Activated CD4-positive, alpha-beta T cell treated with anti-CD3 and anti-CD28 coated beads, Interleukin-2, amount 50 U/mL, for 1 hour (primary cell): ENCODE measurements around the gene CKB.
"Not testable (repeated sequence)": the region's sequence is repeated elsewhere in the genome, so short reads cannot be mapped to it uniquely, and the experiment has no call there.

Experiments
- DNase-seq: peaks from one replicate; pipeline ENCODE4 v3.0.0-alpha.2; 2020

Gene CKB

GRCh38 chr14:103525430-103526246 lies 3.0 kb upstream of the CKB start:
- not testable (repeated sequence) for DNase-seq

- no peak for DNase-seq
Observed at GRCh38 chr14:103524002-103524935, 1.6 kb upstream of the CKB start.

DNA sequence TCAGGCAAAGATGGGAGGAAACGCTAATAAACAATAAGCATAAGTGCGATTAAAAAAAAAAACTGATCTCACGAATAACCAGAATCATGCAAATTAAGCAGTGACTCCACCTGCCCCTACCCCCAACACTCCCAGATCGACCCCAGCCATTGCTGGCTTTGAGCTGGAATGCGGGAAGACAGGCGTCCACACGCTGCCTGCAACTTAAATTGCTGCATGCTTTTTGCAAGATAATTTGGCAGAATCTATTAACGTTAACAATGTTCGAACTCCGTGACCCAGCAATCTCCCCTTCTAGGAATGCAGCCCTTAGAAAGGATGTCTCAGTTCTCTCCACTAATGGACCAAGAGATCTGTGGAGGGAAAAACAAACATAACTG lies 935 bp upstream of the CKB start:
- DNase-seq: no peak

DNA sequence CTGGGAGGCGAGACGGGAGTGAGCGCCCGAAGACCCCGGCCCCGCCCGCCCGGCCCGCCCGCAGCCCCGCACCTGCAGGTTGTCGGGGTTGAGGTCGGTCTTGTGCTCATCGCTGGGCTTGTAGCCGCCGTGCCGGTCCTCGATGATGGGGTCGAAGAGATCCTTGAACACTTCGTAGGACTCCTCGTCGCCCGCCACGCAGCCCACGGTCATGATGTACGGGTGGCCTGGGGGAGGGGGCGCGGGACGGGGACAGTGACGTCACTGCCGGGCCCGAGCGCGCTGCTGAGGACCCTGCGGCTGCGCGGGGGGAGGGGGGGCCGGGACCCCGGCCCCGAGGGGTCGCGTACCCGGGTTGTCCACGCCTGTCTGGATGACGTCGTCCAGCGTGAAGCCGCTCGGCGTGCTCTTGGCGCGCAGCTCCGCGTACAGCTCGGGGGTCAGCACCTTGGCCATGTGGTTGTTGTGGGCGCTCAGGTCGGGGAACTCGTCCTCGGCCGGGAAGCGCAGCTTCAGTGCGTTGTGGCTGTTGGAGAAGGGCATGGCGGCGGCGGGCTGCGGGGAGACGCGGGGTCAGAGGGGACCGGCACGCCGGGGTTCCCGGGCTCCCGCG lies 573 bp downstream of the CKB start:
- DNase-seq: no peak

DNA sequence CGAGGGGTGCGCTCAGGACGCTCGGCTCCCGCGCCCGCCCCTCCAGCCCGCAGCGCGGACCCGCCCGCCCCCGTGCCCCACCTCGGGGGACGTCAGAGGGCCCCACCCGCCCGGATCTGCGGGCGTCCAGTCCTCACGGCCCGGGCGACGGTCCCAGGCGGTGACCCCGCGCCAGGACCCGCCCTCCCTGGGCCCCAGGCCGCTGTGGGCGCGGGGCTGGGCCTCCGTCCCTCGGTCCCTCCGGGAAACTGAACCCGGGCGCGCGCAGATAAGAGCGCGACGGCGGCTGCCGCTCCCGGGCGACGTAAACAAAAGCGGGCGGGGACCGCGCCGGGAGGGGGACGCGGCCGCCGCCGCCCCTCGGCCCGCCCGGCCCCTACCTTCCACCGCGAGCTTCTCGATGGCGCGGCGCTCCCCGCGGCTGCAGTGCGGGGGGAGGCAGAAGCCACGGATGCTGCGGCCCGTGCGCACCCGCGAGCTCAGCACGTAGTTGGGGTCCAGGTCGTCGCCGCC lies 1.1 kb downstream of the CKB start:
- no peak for DNase-seq

DNA sequence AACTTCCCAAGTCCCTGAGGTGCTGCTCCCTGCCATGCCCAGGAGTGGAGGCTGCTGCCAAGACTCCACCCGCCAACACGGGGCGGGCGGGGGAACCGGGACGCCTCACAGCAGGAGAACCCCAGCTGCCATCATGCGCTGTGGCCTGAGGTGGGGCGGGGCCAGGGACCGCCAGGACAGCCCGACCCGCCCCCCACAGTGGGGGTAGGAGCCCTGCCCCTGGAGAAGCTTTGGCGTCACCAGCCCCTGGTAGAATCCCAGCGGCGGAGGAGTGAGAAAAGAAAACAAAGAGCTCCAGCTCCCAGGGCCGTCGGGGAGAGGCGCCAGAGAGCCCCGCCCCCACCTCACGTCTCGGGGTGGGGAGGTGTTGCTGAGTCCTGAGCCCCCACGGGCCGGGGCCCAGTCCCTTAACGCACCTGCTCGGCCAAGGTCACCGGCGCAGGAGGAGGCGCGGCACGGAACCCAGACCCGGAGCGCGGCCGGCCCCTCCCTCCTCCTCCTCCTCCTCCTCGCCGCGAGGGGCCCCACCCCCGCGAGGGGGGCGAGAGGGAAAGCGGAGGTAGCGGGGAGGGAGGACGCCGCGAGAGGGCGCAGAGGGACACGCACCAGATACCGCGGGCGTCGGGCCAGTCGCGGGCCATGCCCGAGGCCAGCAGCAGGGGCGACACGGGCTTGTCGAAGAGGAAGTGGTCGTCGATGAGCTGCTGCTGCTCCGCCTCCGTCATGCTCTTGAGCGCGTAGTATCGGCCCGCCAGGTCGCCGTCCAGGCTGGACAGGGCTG lies 1.8 kb downstream of the CKB start:
- peak; percentile 65 for DNase-seq

- no peak for DNase-seq
Observed at GRCh38 chr14:103520269-103520656, 2.4 kb downstream of the CKB start.

DNA sequence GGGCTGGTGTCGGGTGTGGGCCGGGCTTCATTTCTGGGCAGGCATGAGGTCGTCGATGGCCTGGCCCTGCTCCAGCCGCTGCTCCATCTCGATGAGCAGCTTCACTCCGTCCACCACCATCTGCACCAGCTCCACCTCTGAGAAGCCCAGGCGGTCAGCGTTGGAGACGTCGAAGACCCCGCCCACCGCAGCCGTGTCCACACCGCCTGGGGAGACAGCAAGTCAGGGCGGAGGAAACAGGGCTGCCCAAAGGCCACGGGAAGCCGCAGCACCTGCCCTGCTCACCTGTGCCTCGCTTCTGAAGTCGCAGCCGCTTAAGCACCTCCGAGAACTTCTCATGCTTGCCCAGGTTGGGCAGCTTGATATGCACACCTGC lies 2.8 kb downstream of the CKB start:
- DNase-seq: no peak

DNA sequence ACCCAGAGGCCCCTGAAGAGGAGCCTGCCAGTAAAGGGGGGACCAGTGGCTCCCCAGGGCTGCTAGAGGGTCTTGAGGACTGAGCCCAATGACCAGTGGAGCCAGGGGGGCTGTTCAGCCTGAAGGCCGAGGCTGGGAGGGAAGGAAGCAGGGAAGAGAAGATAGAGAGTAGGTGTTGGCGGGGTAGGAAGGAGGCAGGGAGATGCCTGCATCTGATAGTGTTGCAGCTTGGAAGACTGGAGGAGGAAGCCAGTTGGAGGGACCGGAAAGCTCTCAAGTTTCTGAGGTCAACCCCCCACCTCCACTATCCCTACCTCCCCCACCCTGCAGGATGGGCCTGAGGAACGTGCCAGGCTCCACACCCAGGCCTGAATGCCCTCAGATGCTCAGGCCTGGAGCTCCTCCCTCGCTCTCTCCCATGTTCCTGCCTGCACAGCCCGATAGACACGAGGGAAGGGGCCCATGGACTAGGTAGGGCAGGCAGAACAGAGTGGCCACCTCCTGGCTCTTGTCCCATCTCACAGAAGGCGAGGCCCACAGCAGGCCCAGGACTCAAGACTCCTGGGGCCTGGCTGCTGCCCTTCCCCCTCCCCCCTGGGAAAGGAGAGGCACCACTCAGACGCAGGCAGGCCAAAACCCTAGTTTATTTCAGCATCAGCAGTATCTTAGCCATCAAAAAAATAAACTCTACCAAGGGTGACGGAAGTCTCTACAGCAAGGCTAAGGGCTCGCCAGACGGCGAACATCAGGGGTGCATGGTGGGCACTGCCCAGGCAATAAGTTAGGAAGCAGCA lies 3.4 kb downstream of the CKB start:
- DNase-seq: no peak

DNA sequence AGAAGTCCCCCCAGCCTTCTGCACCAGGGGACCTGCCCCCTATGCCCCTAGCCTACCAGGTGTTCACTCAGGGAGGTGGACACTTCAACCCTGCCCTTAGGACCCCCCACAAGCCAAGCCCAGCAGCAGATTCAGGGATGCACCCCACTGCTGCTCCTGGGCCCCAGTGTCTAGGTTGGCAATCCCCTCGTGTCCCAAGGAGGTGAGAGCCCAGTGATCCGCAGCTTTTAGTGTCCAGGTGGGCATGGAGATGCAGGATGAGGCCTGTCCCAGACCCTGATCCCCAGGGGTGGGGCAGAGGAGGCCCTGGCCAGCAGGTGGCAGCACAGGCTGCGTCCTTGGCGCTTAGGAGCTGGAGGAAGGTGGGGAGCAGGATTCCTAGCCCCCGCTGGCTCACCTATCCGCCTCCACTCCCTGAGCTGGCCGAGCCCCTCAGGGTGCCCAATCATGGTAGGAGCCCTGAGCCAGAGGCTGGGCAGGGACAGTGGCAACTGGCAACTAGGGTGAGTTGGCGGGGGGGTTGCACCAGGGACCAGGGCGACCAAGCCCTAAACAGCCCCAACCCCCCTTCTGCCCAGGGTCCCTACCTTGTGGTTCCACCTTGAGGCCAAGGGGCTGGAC lies 4.1 kb downstream of the CKB start:
- DNase-seq: peak; percentile 58

GRCh38 chr14:103517721-103518421 lies 4.8 kb downstream of the CKB start:
- DNase-seq: no peak

DNA sequence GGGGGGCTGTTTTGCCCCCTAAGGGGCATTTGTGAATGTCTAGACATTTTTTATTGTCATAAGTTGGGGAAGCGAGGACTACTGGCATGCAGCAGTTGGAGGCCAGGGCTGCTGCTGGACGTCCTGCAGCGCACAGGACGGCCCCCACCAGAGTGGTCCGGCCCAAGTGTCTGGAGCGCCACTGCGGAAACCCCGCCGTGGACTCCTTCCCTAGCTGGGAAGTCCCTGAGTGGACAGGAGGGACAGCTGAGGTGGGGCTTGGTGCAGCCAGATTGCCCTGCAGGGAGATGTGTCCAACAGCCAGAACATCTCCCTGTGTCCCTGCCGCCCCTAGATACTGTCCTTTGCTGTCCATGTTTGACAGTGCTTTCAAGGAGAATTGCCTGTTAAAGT lies 5.5 kb downstream of the CKB start:
- DNase-seq: no peak

DNA sequence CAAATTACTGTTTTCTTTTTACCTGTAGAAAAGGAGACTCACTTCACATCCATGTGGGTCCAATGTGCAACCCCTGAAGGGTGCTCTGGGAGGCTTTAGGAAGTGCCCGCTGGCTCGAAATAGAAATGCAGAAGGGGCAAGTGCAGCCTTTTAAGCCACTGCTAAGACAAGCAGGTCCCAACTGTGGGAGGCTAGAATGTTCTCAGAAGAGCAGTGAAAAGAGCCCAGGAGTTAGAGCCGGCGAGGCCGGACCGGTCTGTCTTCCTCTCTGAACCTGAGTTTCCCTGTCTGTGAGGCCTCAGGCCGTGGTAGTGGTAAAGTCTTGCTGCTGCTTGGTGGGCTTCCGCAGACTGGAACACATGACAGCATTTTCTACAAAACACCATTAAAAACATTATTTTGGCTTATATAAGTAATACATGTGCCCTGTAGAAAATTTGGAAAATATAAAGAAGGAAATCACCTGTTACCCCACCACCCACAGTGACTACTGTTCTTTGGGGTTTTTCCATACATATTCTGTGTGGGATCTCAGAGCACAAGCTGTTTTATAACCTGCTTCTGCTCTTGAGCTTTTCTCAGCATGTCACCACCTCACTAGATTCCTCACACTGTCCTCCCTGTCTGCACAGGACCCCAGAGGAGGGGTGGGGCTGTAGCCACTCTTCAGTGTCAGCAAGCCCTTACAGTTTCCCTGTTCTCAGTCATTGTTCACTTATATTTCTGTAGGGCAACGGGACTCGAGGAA lies 6.0 kb downstream of the CKB start:
- no peak for DNase-seq

- no peak for DNase-seq
Observed at GRCh38 chr14:103514596-103515421, 7.8 kb downstream of the CKB start.

GRCh38 chr14:103512701-103513611 lies 9.7 kb downstream of the CKB start:
- DNase-seq: no peak

GRCh38 chr14:103512180-103512579 lies 10.4 kb downstream of the CKB start:
- not testable (repeated sequence) for DNase-seq
